HG03378 (cell line): ENCODE results near the gene OR52A5.

Source experiments
- ATAC-seq: cut with Tn5 transposase; IDR thresholded peaks from one replicate; pipeline ENCODE4 v1.9.1; 2021; ENCODE audit warnings: mild to moderate bottlenecking, moderate library complexity; ENCODE audit not compliant: unreplicated experiment

Gene OR52A5

GRCh38 chr11:5117588-5117987 is 20.6 kb downstream of the OR52A5 start:
- ATAC-seq = no peak

GRCh38 chr11:5115339-5115738 is 22.8 kb downstream of the OR52A5 start:
- no peak for ATAC-seq

GRCh38 chr11:5107285-5107684 is 30.9 kb downstream of the OR52A5 start:
- ATAC-seq = no peak

- ATAC-seq = no peak
These were observed 35.1 kb downstream of the OR52A5 start for GRCh38 chr11:5103066-5103465.

- no peak for ATAC-seq
These were observed 35.9 kb downstream of the OR52A5 start for GRCh38 chr11:5102246-5102645.

GRCh38 chr11:5096011-5096410 is 42.1 kb downstream of the OR52A5 start:
- ATAC-seq = no peak

- ATAC-seq = no peak
These were observed 45.2 kb downstream of the OR52A5 start for GRCh38 chr11:5092821-5093585.

GRCh38 chr11:5090668-5091067 is 47.5 kb downstream of the OR52A5 start:
- ATAC-seq = no peak

GRCh38 chr11:5088556-5088955 is 49.6 kb downstream of the OR52A5 start:
- ATAC-seq = no peak

GRCh38 chr11:5083602-5084001 is 54.6 kb downstream of the OR52A5 start:
- no peak for ATAC-seq

- ATAC-seq = no peak
These were observed 56.8 kb downstream of the OR52A5 start for GRCh38 chr11:5081405-5081804.
